ENCODE results near the gene DIP2C.

The DIP2C gene

DNA sequence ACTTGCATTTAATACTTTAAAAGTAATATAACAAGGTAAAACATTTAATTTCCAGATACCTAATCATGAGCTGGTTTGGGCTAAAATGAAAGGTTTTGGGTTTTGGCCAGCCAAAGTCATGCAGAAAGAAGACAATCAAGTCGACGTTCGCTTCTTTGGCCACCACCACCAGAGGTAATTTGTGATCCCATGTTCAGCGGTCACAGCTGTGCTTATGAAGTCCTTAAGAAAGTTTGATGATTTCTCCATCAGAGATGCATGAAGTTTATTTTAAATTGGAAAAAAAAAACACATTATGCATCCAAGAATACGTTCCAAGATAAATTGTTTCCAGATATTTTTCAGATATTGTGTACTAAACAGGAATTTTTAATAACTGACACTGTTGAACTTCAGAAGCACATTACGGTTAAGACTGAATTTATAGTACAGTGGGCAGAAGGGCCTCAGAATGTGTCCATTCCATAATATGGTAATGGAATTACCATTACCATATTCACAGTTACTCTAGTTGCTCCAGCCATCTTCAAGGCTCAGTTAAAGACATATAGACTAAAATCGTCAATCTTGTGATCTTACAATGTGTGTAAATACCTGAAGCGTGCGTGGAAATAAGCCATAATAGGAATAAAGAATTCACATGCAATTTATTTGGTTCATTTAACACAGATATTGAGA lies 447.4 kb downstream of the DIP2C start:
- DNase-seq = no peak

DNA sequence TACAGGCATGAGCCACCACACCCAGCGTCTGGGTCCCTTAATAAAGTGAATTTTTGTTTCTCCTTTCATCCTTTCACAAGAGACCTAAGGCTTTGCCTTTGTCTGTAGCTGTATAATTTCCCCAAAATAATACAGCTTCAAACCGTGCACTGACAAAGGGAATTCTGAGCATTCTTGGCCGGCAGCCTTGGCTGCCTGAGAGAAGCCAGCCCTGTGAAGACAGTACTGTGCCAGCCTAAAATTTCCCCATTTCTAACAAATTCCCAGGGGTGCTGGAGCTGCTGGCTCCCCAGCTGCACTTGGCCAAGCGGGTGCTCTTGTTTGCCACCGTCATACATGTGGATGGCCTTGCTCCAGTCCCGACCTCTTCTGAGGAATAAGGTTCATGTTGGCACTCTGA lies 448.0 kb downstream of the DIP2C start:
- DNase-seq = no peak

DNA sequence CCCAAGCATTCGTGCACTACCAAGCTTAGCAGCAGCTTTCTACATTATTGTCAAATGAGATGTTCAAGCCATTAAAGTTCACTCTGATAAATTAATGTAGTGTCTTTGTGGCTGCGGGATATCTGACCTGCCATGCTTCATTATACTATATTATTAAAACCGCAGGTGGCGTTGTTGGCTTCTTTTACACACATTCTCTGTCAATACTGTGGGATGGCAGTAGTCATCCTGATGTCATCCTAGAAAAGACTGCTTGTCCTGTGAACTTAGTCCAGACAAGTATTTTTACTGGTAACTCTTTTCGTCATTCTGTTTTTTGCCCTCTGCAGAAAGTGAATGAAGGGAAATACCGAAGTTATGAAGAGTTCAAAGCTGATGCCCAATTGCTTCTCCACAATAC lies 450.4 kb downstream of the DIP2C start:
- no peak for DNase-seq

DNA sequence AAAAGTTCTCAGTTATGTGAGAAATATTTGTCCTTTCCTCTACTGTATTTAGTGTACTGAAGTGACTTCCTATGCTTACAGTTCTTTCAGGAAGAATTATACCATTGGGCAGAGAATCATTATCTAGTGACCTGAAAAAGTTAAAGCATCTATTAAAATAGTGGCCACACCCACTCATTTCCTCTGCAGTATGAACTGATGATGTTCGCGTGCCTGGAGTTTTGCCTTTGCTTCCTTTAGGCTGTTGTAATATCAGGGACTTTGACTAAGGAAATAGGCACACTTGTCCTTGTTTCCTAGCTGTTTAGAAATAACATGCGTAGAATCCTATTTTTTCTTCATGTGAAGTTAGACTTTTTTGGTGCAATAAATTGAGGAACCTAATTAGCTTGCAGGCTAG lies 453.6 kb downstream of the DIP2C start:
- DNase-seq = no peak

DNA sequence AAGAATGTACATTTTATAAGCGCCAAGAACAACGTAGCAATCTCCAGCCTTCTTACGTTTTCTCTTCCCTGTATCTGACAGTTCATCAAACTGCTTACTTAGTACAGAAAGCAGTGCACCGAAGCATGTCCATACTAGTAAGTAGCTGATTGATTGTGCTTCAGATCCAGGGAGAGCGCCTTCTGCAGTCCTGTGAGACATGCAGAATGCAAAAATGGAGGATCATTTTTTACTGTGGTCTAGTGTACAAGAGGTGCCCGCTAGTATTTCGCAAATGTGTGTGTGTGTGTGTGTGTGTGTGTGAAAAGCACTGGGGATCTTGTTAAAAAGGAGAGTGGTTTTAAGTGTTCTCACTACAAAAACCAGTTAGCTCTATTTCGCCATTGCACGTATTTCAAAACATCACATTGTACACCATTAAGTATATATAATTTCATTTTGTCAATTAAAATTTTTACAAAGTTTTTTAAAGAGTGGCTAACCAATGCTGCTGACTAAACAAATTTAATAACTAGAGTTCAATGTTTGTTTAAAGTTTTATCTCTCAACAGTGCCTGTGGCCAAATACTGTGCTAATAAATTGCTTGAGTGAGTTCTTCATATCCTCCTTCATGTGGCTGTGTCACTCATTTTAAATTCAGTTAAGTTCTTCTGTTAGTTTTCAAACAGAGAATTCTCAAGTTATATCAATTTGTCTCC lies 454.6 kb downstream of the DIP2C start:
- DNase-seq = no peak

DNA sequence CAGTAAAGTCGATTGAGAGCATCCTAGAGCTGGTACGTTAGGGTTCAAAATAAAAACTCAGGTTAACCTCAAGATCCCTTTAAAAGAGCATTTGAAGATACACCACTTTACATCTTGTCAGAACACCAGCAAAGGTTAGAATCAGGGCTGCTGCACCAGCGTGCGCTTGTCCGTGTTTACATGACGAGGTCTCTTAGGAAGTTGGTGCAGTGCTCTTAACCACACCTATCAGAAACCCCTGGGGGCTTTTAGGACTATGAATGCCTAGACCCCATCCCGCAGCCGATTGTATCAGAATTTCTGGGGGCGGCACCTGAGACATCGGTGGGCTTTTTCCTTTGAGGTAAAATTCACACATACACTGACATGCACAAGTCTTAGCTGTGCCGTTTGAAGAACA lies 456.6 kb downstream of the DIP2C start:
- DNase-seq = no peak

DNA sequence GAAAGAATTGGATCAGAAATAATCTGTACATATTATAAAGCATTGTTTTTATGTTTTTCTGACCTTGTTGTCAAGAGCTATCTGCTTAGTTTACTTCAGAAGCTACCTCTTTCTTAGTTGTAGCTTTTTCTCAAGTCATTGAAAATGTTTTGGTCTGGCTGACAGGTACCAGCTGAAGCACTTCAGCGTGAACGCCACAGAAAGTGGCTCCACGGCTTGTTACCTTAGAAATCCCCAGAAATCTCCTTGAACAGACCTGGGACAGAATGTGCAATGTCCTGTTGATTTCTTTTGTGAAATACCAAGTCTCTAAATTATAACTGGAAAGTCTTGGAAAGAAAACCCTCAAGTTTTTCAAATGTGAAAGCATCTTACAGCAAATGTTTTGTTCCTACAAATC lies 457.4 kb downstream of the DIP2C start:
- no peak for DNase-seq

DNA sequence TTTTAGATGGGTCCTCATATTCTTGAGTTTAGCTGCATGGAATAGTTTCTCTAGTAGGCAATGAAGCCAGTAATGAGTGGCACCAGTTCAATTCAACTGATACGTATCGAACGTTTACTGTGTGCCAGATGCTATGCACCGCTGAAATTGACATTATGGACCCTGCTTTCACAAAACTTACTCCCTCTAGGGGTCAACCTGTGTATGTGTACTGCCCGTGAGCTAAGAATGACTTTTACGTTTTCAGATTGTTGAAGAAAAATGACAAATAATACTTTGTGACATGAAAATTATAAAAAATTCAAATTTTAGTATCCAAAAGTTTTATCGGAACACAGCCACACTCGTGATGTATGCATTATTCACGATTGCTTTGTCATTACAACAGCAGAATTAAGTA lies 458.7 kb downstream of the DIP2C start:
- no peak for DNase-seq

DNA sequence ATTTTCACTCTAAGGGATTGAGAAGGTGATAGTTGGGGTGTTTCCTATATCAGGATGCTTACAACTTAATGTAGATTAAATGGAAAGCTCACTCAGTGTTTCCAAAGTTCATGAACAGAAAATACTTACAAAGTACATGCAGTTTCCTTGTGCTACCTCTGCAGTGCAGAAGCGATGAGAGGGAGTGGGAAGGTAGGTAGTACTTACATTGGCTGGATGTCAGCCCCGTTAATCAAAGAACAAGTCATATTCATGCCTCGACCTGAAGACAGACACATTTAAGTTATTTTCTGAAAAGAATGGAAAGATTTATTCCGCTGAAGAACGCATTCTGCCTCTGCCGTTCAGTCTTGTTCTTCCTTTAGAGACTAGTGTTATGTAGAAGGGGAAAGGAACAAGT lies 461.1 kb downstream of the DIP2C start:
- no peak for DNase-seq

DNA sequence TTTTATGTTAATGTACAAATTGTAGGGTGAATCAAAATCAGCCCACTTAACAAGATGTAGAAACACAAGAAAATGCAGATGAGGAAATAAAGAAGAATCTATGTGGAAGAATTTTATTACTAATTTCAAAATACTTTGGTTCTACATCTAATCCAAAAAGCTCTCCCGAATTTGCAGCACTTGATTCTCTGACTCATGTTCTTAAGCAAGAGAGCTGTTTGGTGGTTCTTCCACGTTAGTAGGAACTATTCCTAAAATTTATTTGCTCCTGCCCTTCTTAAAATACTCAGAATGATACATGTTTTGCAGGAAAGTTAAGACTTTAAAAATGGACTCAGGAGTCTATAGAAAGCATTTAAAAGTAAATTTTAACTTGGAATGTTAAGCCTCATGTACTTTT lies 462.5 kb downstream of the DIP2C start:
- DNase-seq = no peak

DNA sequence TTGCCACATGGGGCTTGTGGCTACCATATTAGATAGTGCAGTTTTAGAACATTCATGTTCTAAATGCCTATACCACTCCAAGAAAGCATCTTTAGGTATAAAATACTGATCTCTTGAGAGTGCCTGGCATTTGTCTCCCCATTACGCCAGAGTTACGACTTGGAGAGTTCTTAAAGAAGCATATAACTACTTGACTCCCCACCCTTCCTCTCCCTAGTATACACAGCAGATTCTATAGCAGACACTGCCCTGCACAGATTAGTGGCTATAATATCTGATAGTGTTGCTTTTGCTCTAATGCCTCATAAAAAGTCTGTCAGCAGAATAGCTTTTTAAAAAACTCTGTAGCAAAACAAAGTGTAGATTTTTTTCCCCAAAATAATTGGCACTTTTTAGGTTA lies 463.4 kb downstream of the DIP2C start:
- no peak for DNase-seq

DNA sequence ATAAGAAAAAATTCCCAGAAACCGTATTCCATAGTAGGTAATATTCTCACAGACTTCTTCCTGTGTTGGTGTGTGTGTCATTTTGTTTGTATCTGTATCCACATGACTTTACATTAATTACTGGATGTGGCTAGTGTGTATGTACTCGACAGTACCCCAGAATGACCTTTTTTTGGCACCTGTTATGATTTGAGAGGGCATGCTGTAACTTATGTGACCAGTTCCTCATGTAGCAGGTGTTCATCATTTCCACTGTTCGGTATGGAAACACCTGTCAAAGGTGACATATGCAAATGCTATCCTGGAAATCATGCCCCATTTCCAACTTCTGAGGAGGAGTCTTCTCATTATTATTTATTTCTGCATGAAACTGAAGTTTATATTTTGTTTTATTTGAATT lies 464.9 kb downstream of the DIP2C start:
- DNase-seq = no peak
